GM06990 (cell line): ENCODE results near the gene MGAT3.
A peak's percentile ranks its signal among the peaks of the same experiment; 100 is the strongest.
"Not testable (repeated sequence)": the region's sequence is repeated elsewhere in the genome, so short reads cannot be mapped to it uniquely, and the experiment has no call there.

Experiments
- DNase-seq: peaks from one replicate; pipeline ENCODE4 v3.0.0-alpha.2; 2011; ENCODE audit not compliant: insufficient read length; ENCODE audit errors: extremely low read depth
- H3K27me3 ChIP-seq: replicated peaks from 2 replicates; pipeline ENCODE4 v1.6.0; 2011; ENCODE audit warnings: low read length; ENCODE audit not compliant: control insufficient read depth, insufficient read depth
- H3K36me3 ChIP-seq: 2 replicates; pipeline ENCODE4 v1.5.1; 2011; ENCODE audit warnings: low read length; ENCODE audit not compliant: control insufficient read depth, insufficient read depth
- H3K4me3 ChIP-seq: replicated peaks from 2 replicates; pipeline ENCODE4 v1.5.1; 2011; ENCODE audit warnings: low read depth, mild to moderate bottlenecking, control low read depth, low read length
- CTCF ChIP-seq: IDR thresholded peaks from 2 replicates; pipeline ENCODE4 v1.5.1; 2011; ENCODE audit warnings: low read length, control low read depth, mild to moderate bottlenecking, inconsistent platforms; ENCODE audit not compliant: insufficient read depth, poor library complexity, severe bottlenecking

Gene MGAT3

GRCh38 chr22:39517470-39517869 lies 60.7 kb downstream of the MGAT3 start:
- Histone ChIP-seq H3K4me3 (no peak overlapping the region), H3K27me3 (no peaks in the 10 kb centered on the region), H3K36me3 (peaks cover 35% of the 10 kb centered on the region)
- no peak for DNase-seq
- TF ChIP-seq CTCF: no peak

GRCh38 chr22:39518144-39518786 lies 61.5 kb downstream of the MGAT3 start:
- DNase-seq: no peak
- peaks cover 42% of the 10 kb centered on the region for H3K36me3 ChIP-seq
- no peaks in the 10 kb centered on the region for H3K27me3 ChIP-seq
- TF ChIP-seq CTCF: no peak
- no peak overlapping the region for H3K4me3 ChIP-seq

- no peaks in the 10 kb centered on the region for H3K27me3 ChIP-seq
- TF ChIP-seq CTCF: no peak
- peak overlapping the region; percentile 94 for H3K4me3 ChIP-seq
- no peak for DNase-seq
- peaks cover 39% of the 10 kb centered on the region for H3K36me3 ChIP-seq
Measured at GRCh38 chr22:39518996-39519680, 62.3 kb downstream of the MGAT3 start.

- H3K36me3 ChIP-seq: peaks cover 39% of the 10 kb centered on the region
- TF ChIP-seq CTCF: peak; percentile 44
- peak; percentile 97 for DNase-seq
- no peaks in the 10 kb centered on the region for H3K27me3 ChIP-seq
- peak overlapping the region; percentile 94 for H3K4me3 ChIP-seq
Measured at GRCh38 chr22:39519681-39520225, 62.9 kb downstream of the MGAT3 start.

- peak; percentile 88 for DNase-seq
- Histone ChIP-seq H3K27me3 (no peaks in the 10 kb centered on the region), H3K36me3 (peaks cover 34% of the 10 kb centered on the region), H3K4me3 (peak within 1 kb of the TSS; percentile 94)
- TF ChIP-seq CTCF: no peak
Measured at GRCh38 chr22:39520226-39521105, 63.7 kb downstream of the MGAT3 start, which contains the start of gene ATF4. ATF4 (plus strand) TSS chr22:39520562; CDS start chr22:39521446, 884 bp downstream.

- not testable (repeated sequence) for DNase-seq, H3K27me3 ChIP-seq
- H3K4me3 ChIP-seq: peak overlapping the region; percentile 94
- peaks cover 34% of the 10 kb centered on the region for H3K36me3 ChIP-seq
Measured at GRCh38 chr22:39521106-39521885, 64.5 kb downstream of the MGAT3 start.

GRCh38 chr22:39522091-39522490 lies 65.3 kb downstream of the MGAT3 start:
- not testable (repeated sequence) for H3K27me3 ChIP-seq, DNase-seq
- Histone ChIP-seq H3K36me3 (peaks cover 34% of the 10 kb centered on the region), H3K4me3 (peak overlapping the region; percentile 94)
